Nephron (organoid): ENCODE data around the gene LPCAT1.
"Not testable (repeated sequence)": the region's sequence is repeated elsewhere in the genome, so short reads cannot be mapped to it uniquely, and the experiment has no call there.

ENCODE experiments used
- H3K27ac Mint-ChIP-seq, 3 experiments: 2 replicates each; pipeline ENCODE4 v1.8.0; 2020; ENCODE audit warnings: mixed read lengths in 3 of 3, mild to moderate bottlenecking in 2 of 3, moderate library complexity in 1 of 3
- H3K27me3 Mint-ChIP-seq: 2 replicates; pipeline ENCODE4 v1.8.0; 2021; ENCODE audit warnings: low read depth, mild to moderate bottlenecking, moderate library complexity, mixed read lengths
- H3K36me3 Mint-ChIP-seq: 2 replicates; pipeline ENCODE4 v1.8.0; 2020; ENCODE audit warnings: low read depth, mixed read lengths
- H3K4me1 Mint-ChIP-seq: 2 replicates; pipeline ENCODE4 v1.8.0; 2020; ENCODE audit warnings: mixed read lengths
- H3K4me3 Mint-ChIP-seq, 3 experiments: 2 replicates each; pipeline ENCODE4 v1.8.0; 2020; ENCODE audit warnings: mild to moderate bottlenecking in 3 of 3, mixed read lengths in 3 of 3, moderate library complexity in 2 of 3
- H3K9me3 Mint-ChIP-seq: 2 replicates; pipeline ENCODE4 v1.8.0; 2020; ENCODE audit warnings: mixed read lengths
- CTCF ChIP-seq, 3 experiments: fragments of 200-600 bp; sonication (generic); IDR thresholded peaks; one replicate each; pipeline ENCODE4 v1.5.0; 2021; ENCODE audit warnings: antibody characterized with exemption in 3 of 3; ENCODE audit not compliant: unreplicated experiment in 3 of 3

LPCAT1 gene

GRCh38 chr5:1463326-1464095, 60.2 kb downstream of the LPCAT1 start:
- H3K27me3 Mint-ChIP-seq = no peaks in the 10 kb centered on the region
- no peak overlapping the region for H3K27ac Mint-ChIP-seq
- peaks cover under 1% of the 10 kb centered on the region for H3K9me3 Mint-ChIP-seq
- no peaks in the 10 kb centered on the region for H3K4me1 Mint-ChIP-seq
- TF ChIP-seq CTCF (IDR thresholded peaks at IDR 0.05; ENCODE audit: unreplicated experiment in 3 of 3) = no peak
- no peak overlapping the region for H3K4me3 Mint-ChIP-seq
- H3K36me3 Mint-ChIP-seq = peaks cover 68% of the 10 kb centered on the region

GRCh38 chr5:1462358-1462757, 61.4 kb downstream of the LPCAT1 start:
- Mint-ChIP-seq H3K27ac (no peak overlapping the region), H3K27me3 (no peaks in the 10 kb centered on the region), H3K36me3 (peaks cover 68% of the 10 kb centered on the region), H3K9me3 (peaks cover 6% of the 10 kb centered on the region), H3K4me3 (no peak overlapping the region), H3K4me1 (no peaks in the 10 kb centered on the region)
- TF ChIP-seq CTCF (IDR thresholded peaks at IDR 0.05; ENCODE audit: unreplicated experiment in 3 of 3) = no peak

- Mint-ChIP-seq H3K27me3 (no peaks in the 10 kb centered on the region), H3K36me3 (peaks cover 72% of the 10 kb centered on the region), H3K4me3 (no peak overlapping the region), H3K27ac (no peak overlapping the region), H3K9me3 (peaks cover 14% of the 10 kb centered on the region), H3K4me1 (no peaks in the 10 kb centered on the region)
- TF ChIP-seq CTCF (IDR thresholded peaks at IDR 0.05; ENCODE audit: unreplicated experiment in 3 of 3) = no peak
Measured at GRCh38 chr5:1461396-1461795, 62.4 kb downstream of the LPCAT1 start.

GRCh38 chr5:1460054-1460682, 63.6 kb downstream of the LPCAT1 start:
- Mint-ChIP-seq H3K4me3 (no peak overlapping the region), H3K9me3 (peaks cover 22% of the 10 kb centered on the region), H3K27ac (no peak overlapping the region), H3K27me3 (no peaks in the 10 kb centered on the region), H3K36me3 (peaks cover 61% of the 10 kb centered on the region), H3K4me1 (no peaks in the 10 kb centered on the region)
- no peak for TF ChIP-seq CTCF (IDR thresholded peaks at IDR 0.05; ENCODE audit: unreplicated experiment in 3 of 3)

- H3K27me3 Mint-ChIP-seq, H3K27ac Mint-ChIP-seq, H3K4me1 Mint-ChIP-seq, H3K4me3 Mint-ChIP-seq: not testable (repeated sequence)
- Mint-ChIP-seq H3K36me3 (peaks cover 54% of the 10 kb centered on the region), H3K9me3 (peaks cover 28% of the 10 kb centered on the region)
Measured at GRCh38 chr5:1459435-1459834, 64.3 kb downstream of the LPCAT1 start.

- not testable (repeated sequence) for H3K4me3 Mint-ChIP-seq
- peaks cover 44% of the 10 kb centered on the region for H3K9me3 Mint-ChIP-seq
Measured at GRCh38 chr5:1456110-1456881, 67.5 kb downstream of the LPCAT1 start.

More at GRCh38 chr5:1456110-1456881, 67.5 kb downstream of the LPCAT1 start:
- H3K27me3 Mint-ChIP-seq, H3K4me1 Mint-ChIP-seq, H3K27ac Mint-ChIP-seq: not testable (repeated sequence)
- peaks cover 28% of the 10 kb centered on the region for H3K36me3 Mint-ChIP-seq
